ENCODE data around the gene GNG14.

GRCh38 chr19:12665281-12665573 lies 22.6 kb upstream of the GNG14 start:
- no peak for TF ChIP-seq CTCF (conservative IDR thresholded peaks at IDR 0.05)
- TF ChIP-seq EZH2 (IDR thresholded peaks at IDR 0.05; ENCODE audit: low read depth) = no peak

All from PC-9 (cell line).